Choroid plexus epithelial cell (primary cell): ENCODE measurements around the gene PRKCA.

Source experiments
- DNase-seq: peaks from one replicate; pipeline ENCODE4 v3.0.0-alpha.2; 2010; ENCODE audit warnings: low read depth
- H3K4me3 ChIP-seq: 2 replicates; pipeline ENCODE4 v1.5.1; 2011; ENCODE audit warnings: low read depth, mild to moderate bottlenecking, control low read depth, low read length, moderate library complexity
- CTCF ChIP-seq: conservative IDR thresholded peaks from 2 replicates; pipeline ENCODE4 v1.5.1; 2011; ENCODE audit warnings: low read depth, mild to moderate bottlenecking, control low read depth, inconsistent platforms, low read length, moderate library complexity

Gene PRKCA

GRCh38 chr17:66661411-66662256 is 359.2 kb downstream of the PRKCA start:
- H3K4me3 ChIP-seq = no peak overlapping the region
- no peak for TF ChIP-seq CTCF
- peak; percentile 38 for DNase-seq

- H3K4me3 ChIP-seq = no peak overlapping the region
- no peak for TF ChIP-seq CTCF
- no peak for DNase-seq
Measured at GRCh38 chr17:66662496-66662895, 360.1 kb downstream of the PRKCA start.

GRCh38 chr17:66663041-66663606 is 360.7 kb downstream of the PRKCA start:
- no peak for TF ChIP-seq CTCF
- H3K4me3 ChIP-seq = no peak overlapping the region
- DNase-seq = no peak

GRCh38 chr17:66664336-66664735 is 361.9 kb downstream of the PRKCA start:
- H3K4me3 ChIP-seq = no peak overlapping the region

GRCh38 chr17:66665194-66665593 is 362.8 kb downstream of the PRKCA start:
- no peak overlapping the region for H3K4me3 ChIP-seq
- TF ChIP-seq CTCF = no peak
- DNase-seq = no peak

More at GRCh38 chr17:66664336-66664735, 361.9 kb downstream of the PRKCA start:
- TF ChIP-seq CTCF = no peak
- no peak for DNase-seq

- no peak overlapping the region for H3K4me3 ChIP-seq
- no peak for TF ChIP-seq CTCF
- DNase-seq = no peak
Measured at GRCh38 chr17:66667090-66667489, 364.7 kb downstream of the PRKCA start.
